SK-N-SH treated with all-trans-retinoic acid at 6 μM for 48 hours (cell line): ENCODE measurements around the gene RER1.

Source experiments
- ATAC-seq: fragments of 200-7000 bp; cut with Tn5 transposase; 3 replicates; pipeline ENCODE4 v1.9.1; 2020; ENCODE audit warnings: mild to moderate bottlenecking, moderate library complexity
- ARNTL ChIP-seq: fragments of 450-650 bp; formaldehyde crosslinking; IDR thresholded peaks from 2 replicates; pipeline ENCODE4 v1.5.0; 2020; ENCODE audit warnings: low read depth, mild to moderate bottlenecking, moderate library complexity, borderline replicate concordance
- BACH2 ChIP-seq: fragments of 250-450 bp; sonication (Bioruptor Pico); IDR thresholded peaks from 2 replicates; pipeline ENCODE4 v1.9.0; 2021; ENCODE audit warnings: mild to moderate bottlenecking, borderline replicate concordance
- CSDC2 ChIP-seq: fragments of 250-450 bp; sonication (Bioruptor Pico); IDR thresholded peaks from 2 replicates; pipeline ENCODE4 v1.5.0; 2020; ENCODE audit warnings: mild to moderate bottlenecking, moderate library complexity
- ESRRG ChIP-seq: fragments of 250-450 bp; sonication (Bioruptor Pico); IDR thresholded peaks from 2 replicates; pipeline ENCODE4 v1.6.1; 2021; ENCODE audit warnings: mild to moderate bottlenecking
- GLIS3 ChIP-seq: fragments of 250-450 bp; sonication (Bioruptor Pico); IDR thresholded peaks from 2 replicates; pipeline ENCODE4 v1.5.0; 2020; ENCODE audit warnings: mild to moderate bottlenecking, moderate library complexity
- ISL1 ChIP-seq: fragments of 250-450 bp; sonication (Bioruptor Pico); IDR thresholded peaks from 2 replicates; pipeline ENCODE4 v2.1.2; 2022; ENCODE audit warnings: mild to moderate bottlenecking, moderate library complexity
- OSR1 ChIP-seq: fragments of 250-450 bp; sonication (Bioruptor Pico); IDR thresholded peaks from 2 replicates; pipeline ENCODE4 v1.8.0; 2022; ENCODE audit warnings: moderate library complexity, mild to moderate bottlenecking, inconsistent platforms
- PPARA ChIP-seq: fragments of 250-450 bp; sonication (Bioruptor Pico); IDR thresholded peaks from 2 replicates; pipeline ENCODE4 v1.5.0; 2020; ENCODE audit warnings: mild to moderate bottlenecking, borderline replicate concordance
- RARB ChIP-seq: fragments of 250-450 bp; sonication (Bioruptor Pico); IDR thresholded peaks from 2 replicates; pipeline ENCODE4 v1.8.0; 2021; ENCODE audit warnings: mild to moderate bottlenecking, moderate library complexity
- SNAI2 ChIP-seq: fragments of 250-450 bp; sonication (Bioruptor Pico); IDR thresholded peaks from 2 replicates; pipeline ENCODE4 v1.5.0; 2020; ENCODE audit warnings: mild to moderate bottlenecking, moderate library complexity
- TCF4 ChIP-seq: fragments of 250-450 bp; sonication (Bioruptor Pico); IDR thresholded peaks from 2 replicates; pipeline ENCODE4 v1.8.0; 2021; ENCODE audit warnings: mild to moderate bottlenecking, moderate library complexity, borderline replicate concordance
- TOX ChIP-seq: fragments of 250-450 bp; sonication (Bioruptor Pico); IDR thresholded peaks from 2 replicates; pipeline ENCODE4 v1.8.0; 2021; ENCODE audit warnings: mild to moderate bottlenecking, moderate library complexity, borderline replicate concordance
- TSHZ2 ChIP-seq: fragments of 250-450 bp; sonication (Bioruptor Pico); IDR thresholded peaks from 2 replicates; pipeline ENCODE4 v1.5.0; 2020; ENCODE audit warnings: mild to moderate bottlenecking, moderate library complexity
- ZC3H10 ChIP-seq: fragments of 250-450 bp; sonication (Bioruptor Pico); IDR thresholded peaks from 2 replicates; pipeline ENCODE4 v1.5.1; 2021; ENCODE audit warnings: mild to moderate bottlenecking, moderate library complexity
- ZFP3 ChIP-seq: fragments of 250-450 bp; sonication (Bioruptor Pico); IDR thresholded peaks from 2 replicates; pipeline ENCODE4 v1.5.0; 2020; ENCODE audit warnings: mild to moderate bottlenecking, moderate library complexity
- ZFP30 ChIP-seq: fragments of 450-650 bp; formaldehyde crosslinking; IDR thresholded peaks from 2 replicates; pipeline ENCODE4 v1.5.0; 2022; ENCODE audit warnings: mild to moderate bottlenecking, moderate library complexity
- ZNF565 ChIP-seq: fragments of 450-650 bp; formaldehyde crosslinking; conservative IDR thresholded peaks from 2 replicates; pipeline ENCODE4 v1.5.0; 2020; ENCODE audit warnings: low read depth, mild to moderate bottlenecking, moderate library complexity
- ZNF70 ChIP-seq: fragments of 450-650 bp; formaldehyde crosslinking; IDR thresholded peaks from 2 replicates; pipeline ENCODE4 v1.5.0; 2020; ENCODE audit warnings: mild to moderate bottlenecking, moderate library complexity
- TF ChIP-seq, protein P1 (sequence below): fragments of 250-450 bp; sonication (Bioruptor Pico); IDR thresholded peaks from 2 replicates; pipeline ENCODE4 v1.5.1; 2021; ENCODE audit warnings: mild to moderate bottlenecking, moderate library complexity
- TF ChIP-seq, protein P2 (sequence below): fragments of 250-450 bp; sonication (Bioruptor Pico); IDR thresholded peaks from 2 replicates; pipeline ENCODE4 v1.8.0; 2021; ENCODE audit warnings: low read depth, mild to moderate bottlenecking, moderate library complexity, borderline replicate concordance
- TF ChIP-seq, protein P3 (sequence below): fragments of 250-450 bp; sonication (Bioruptor Pico); IDR thresholded peaks from 2 replicates; pipeline ENCODE4 v1.5.1; 2020; ENCODE audit warnings: low read depth, mild to moderate bottlenecking, moderate library complexity

RER1 gene

GRCh38 chr1:2399890-2400575 lies 8.4 kb downstream of the RER1 start:
- no peak for ATAC-seq
- no peak for TF ChIP-seq TSHZ2 (CRISPR knock-in tag)
- TF ChIP-seq, protein P1, sequence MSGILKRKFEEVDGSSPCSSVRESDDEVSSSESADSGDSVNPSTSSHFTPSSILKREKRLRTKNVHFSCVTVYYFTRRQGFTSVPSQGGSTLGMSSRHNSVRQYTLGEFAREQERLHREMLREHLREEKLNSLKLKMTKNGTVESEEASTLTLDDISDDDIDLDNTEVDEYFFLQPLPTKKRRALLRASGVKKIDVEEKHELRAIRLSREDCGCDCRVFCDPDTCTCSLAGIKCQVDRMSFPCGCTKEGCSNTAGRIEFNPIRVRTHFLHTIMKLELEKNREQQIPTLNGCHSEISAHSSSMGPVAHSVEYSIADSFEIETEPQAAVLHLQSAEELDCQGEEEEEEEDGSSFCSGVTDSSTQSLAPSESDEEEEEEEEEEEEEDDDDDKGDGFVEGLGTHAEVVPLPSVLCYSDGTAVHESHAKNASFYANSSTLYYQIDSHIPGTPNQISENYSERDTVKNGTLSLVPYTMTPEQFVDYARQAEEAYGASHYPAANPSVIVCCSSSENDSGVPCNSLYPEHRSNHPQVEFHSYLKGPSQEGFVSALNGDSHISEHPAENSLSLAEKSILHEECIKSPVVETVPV: no peak
- no peak for TF ChIP-seq PPARA (CRISPR knock-in tag)
- TF ChIP-seq SNAI2 (CRISPR knock-in tag): no peak
- TF ChIP-seq ZC3H10: no peak
- no peak for TF ChIP-seq ISL1 (CRISPR knock-in tag)
- no peak for TF ChIP-seq BACH2 (CRISPR knock-in tag)
- no peak for TF ChIP-seq ESRRG (CRISPR knock-in tag)
- no peak for TF ChIP-seq ZNF565
- TF ChIP-seq TCF4 (CRISPR knock-in tag): no peak
- no peak for TF ChIP-seq OSR1 (CRISPR knock-in tag)
- TF ChIP-seq, protein P2, sequence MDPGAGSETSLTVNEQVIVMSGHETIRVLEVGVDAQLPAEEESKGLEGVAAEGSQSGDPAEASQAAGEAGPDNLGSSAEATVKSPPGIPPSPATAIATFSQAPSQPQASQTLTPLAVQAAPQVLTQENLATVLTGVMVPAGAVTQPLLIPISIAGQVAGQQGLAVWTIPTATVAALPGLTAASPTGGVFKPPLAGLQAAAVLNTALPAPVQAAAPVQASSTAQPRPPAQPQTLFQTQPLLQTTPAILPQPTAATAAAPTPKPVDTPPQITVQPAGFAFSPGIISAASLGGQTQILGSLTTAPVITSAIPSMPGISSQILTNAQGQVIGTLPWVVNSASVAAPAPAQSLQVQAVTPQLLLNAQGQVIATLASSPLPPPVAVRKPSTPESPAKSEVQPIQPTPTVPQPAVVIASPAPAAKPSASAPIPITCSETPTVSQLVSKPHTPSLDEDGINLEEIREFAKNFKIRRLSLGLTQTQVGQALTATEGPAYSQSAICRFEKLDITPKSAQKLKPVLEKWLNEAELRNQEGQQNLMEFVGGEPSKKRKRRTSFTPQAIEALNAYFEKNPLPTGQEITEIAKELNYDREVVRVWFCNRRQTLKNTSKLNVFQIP (CRISPR knock-in tag): no peak
- no peak for TF ChIP-seq GLIS3 (CRISPR knock-in tag)
- TF ChIP-seq, protein P3, sequence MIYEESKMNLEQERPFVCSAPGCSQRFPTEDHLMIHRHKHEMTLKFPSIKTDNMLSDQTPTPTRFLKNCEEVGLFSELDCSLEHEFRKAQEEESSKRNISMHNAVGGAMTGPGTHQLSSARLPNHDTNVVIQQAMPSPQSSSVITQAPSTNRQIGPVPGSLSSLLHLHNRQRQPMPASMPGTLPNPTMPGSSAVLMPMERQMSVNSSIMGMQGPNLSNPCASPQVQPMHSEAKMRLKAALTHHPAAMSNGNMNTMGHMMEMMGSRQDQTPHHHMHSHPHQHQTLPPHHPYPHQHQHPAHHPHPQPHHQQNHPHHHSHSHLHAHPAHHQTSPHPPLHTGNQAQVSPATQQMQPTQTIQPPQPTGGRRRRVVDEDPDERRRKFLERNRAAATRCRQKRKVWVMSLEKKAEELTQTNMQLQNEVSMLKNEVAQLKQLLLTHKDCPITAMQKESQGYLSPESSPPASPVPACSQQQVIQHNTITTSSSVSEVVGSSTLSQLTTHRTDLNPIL (CRISPR knock-in tag): no peak
- TF ChIP-seq ZFP30 (CRISPR knock-in tag): no peak
- TF ChIP-seq, all 23 proteins: peak for 0

DNA sequence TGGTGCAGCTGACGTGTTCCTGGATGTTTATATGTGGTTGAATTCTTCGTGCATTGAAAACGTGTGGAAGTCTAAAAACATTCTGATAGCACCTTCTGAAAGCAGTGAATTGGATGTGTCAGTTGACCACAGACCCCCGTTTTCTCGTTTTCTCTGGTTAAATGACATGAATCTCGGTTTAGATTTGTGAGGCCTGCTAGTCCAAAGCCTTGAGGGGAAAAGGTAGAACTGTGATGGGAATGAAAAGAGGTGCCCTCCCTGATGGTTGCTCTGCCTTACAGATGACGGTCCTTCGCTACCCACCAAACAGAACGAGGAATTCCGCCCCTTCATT lies 8.9 kb downstream of the RER1 start:
- ATAC-seq: no peak
- TF ChIP-seq, protein P1: no peak
- TF ChIP-seq, protein P3 (CRISPR knock-in tag): no peak
- no peak for TF ChIP-seq ESRRG (CRISPR knock-in tag)
- no peak for TF ChIP-seq ZFP3 (CRISPR knock-in tag)
- TF ChIP-seq BACH2 (CRISPR knock-in tag): no peak
- TF ChIP-seq ZFP30 (CRISPR knock-in tag): no peak
- no peak for TF ChIP-seq ARNTL
- no peak for TF ChIP-seq ZC3H10
- TF ChIP-seq ISL1 (CRISPR knock-in tag): no peak
- TF ChIP-seq PPARA (CRISPR knock-in tag): no peak
- TF ChIP-seq GLIS3 (CRISPR knock-in tag): no peak
- no peak for TF ChIP-seq TOX
- no peak for TF ChIP-seq TCF4 (CRISPR knock-in tag)
- no peak for TF ChIP-seq SNAI2 (CRISPR knock-in tag)
- TF ChIP-seq TSHZ2 (CRISPR knock-in tag): no peak
- TF ChIP-seq ZNF70 (CRISPR knock-in tag): no peak
- TF ChIP-seq RARB (CRISPR knock-in tag): no peak
- TF ChIP-seq OSR1 (CRISPR knock-in tag): no peak
- TF ChIP-seq CSDC2 (CRISPR knock-in tag): no peak
- no peak for TF ChIP-seq ZNF565
